HFF-Myc (cell line): ENCODE measurements around the gene INPP5E.
A peak's percentile ranks its signal among the peaks of the same experiment; 100 is the strongest.

Source experiments
- DNase-seq: peaks from one replicate; pipeline ENCODE4 v3.0.0-alpha.2; 2011; ENCODE audit warnings: low read depth; ENCODE audit errors: extremely low read depth
- H3K4me3 ChIP-seq: replicated peaks from 2 replicates; pipeline ENCODE4 v1.5.1; 2011; ENCODE audit warnings: low read depth, mild to moderate bottlenecking, control low read depth, low read length
- CTCF ChIP-seq: IDR thresholded peaks from 2 replicates; pipeline ENCODE4 v1.5.1; 2012; ENCODE audit warnings: mild to moderate bottlenecking, low read depth, low read length, control low read depth; ENCODE audit errors: missing control alignments

INPP5E gene

GRCh38 chr9:136481558-136481957 lies 41.9 kb upstream of the INPP5E start:
- peak overlapping the region; percentile 88 for H3K4me3 ChIP-seq
- no peak for DNase-seq
- no peak for TF ChIP-seq CTCF

GRCh38 chr9:136476369-136477150 lies 36.9 kb upstream of the INPP5E start:
- no peak for TF ChIP-seq CTCF
- no peak for DNase-seq
- H3K4me3 ChIP-seq: no peak overlapping the region

- DNase-seq: no peak
- TF ChIP-seq CTCF: no peak
- H3K4me3 ChIP-seq: no peak overlapping the region
These were observed 35.6 kb upstream of the INPP5E start for GRCh38 chr9:136474974-136475865.

GRCh38 chr9:136474021-136474640 lies 34.5 kb upstream of the INPP5E start:
- DNase-seq: no peak
- H3K4me3 ChIP-seq: no peak overlapping the region
- TF ChIP-seq CTCF: no peak

- no peak for DNase-seq
- no peak for TF ChIP-seq CTCF
- H3K4me3 ChIP-seq: no peak overlapping the region
These were observed 33.7 kb upstream of the INPP5E start for GRCh38 chr9:136473354-136473721.

- H3K4me3 ChIP-seq: no peak overlapping the region
- TF ChIP-seq CTCF: no peak
- no peak for DNase-seq
These were observed 33.2 kb upstream of the INPP5E start for GRCh38 chr9:136472640-136473353.
